NCI-H1436 treated with DMSO at 0.1 percent for 48 hours (cell line): ENCODE data around the gene CLTB.
"Not testable (repeated sequence)": the region's sequence is repeated elsewhere in the genome, so short reads cannot be mapped to it uniquely, and the experiment has no call there.

Source experiments
- DNase-seq: peaks from one replicate; lab custom pipeline; 2025; lab: John Stamatoyannopoulos, UW

The CLTB gene

DNA sequence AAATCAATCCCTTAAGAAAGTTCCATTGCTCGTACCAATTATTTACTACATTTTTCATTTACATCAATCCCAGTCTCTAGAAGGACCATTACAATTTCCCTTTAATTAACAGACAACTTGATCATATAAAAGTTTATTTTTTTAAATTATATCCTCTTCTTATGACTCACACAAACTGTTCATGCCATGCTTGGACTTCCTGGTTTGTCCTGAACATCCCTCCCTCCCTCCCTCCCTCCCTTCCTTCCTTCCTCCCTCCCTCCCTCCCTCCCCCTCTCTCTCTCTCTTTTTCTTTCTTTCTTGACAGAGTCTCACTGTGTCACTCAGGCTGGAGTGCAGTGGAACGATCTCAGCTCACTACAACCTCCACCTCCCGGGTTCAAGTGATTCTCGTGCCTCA is 11.6 kb upstream of the CLTB start:
- DNase-seq = no peak

DNA sequence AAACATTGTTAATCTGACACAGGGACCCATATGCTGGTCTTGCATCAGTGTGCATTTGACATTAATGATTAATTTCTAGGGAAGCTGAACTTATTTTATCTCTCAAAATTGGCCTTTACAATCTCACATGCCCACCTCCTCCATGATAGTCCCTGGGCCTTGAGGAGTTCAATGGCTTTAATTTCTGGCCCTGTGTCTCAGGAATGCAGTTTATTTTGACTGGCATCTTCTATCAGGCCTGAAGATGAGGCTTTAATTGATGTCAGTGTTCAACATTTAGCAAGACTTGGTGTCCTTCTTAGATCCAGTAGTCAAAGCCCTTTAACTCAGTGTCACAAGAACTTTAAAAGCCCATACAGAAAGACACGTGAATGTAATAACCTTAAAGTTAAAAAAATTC is 10.5 kb upstream of the CLTB start:
- no peak for DNase-seq

DNA sequence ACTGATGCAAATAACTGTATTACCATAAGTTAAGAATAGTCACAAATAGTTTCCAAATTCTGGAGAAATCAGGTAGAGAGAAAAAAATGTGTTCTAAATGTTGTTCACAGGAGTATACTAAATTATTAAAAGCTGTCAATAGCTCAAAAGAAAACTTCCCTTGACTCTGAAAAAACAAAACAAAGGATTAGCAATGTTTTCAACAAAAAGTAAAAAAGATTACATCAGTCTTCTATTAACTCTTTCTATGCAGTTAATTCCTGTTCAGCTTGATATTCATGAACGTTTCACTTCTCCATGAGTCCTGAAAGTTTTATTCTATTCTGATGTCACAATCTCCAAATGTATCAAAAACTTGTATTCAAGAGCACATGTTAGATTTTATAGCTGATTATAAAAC is 9.5 kb upstream of the CLTB start:
- DNase-seq = no peak

DNA sequence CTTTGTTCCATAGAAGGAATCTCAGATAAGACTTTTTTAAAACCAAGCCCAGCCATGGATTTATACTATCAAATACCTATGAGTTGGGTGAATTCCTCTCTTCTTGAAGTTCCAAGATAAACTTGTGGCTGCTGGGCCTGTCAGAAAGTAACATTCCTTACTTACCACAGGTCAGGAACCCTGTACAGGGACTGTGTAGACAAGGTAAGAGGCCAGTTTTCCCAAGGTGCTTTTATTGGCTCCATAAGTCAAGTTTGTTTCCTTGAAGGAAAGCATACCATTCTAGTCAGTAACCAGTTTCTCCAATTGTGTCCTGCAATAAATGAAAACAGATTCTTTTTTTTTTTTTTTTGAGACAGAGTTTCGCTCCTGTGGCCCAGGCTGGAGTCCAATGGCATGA is 8.8 kb upstream of the CLTB start:
- DNase-seq = no peak

DNA sequence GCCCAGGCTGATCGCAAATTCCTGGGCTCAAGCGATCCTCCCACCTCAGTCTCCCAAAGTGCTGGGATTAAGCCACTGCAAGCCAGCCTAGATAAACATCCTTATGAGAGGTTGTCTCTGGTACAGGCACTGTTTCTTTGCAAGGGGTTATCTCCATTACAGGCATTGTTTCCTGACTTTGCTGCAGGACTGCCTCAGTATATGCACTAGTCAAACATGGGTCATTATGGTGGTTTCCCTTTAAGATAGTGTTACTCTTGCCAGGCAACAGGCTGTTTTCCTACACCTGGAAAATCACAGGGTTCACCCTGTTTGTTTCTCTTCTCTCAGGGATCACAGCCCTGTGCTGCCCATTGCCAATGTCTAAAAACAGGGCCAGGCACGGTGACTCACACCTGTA is 7.8 kb upstream of the CLTB start:
- no peak for DNase-seq

DNA sequence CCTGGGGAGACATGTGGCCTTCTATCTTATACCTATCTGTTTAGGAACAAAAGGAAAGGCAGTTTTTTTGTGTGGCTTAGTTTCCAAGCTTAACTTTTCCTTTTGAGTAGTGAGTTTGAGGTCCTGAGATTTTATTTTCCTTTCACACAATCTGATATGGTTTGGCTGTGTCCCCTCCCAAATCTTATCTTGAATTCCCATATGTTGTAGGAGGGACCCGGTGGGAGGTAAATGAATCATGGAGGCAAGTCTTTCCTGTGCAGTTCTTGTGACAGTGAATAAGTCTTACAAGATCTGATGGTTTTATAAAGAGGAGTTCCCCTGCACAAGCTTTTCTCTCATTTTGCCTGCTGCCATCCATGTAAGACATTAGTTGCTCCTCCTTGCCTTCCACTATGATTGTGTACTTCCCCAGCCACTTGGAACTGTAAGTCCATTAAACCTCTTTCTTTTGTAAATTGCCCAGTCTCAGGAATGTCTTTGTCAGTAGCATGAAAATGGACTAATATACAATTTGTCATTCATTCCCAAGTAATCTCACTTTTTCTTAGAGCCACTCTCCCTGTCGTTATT is 4.7 kb upstream of the CLTB start:
- no peak for DNase-seq

DNA sequence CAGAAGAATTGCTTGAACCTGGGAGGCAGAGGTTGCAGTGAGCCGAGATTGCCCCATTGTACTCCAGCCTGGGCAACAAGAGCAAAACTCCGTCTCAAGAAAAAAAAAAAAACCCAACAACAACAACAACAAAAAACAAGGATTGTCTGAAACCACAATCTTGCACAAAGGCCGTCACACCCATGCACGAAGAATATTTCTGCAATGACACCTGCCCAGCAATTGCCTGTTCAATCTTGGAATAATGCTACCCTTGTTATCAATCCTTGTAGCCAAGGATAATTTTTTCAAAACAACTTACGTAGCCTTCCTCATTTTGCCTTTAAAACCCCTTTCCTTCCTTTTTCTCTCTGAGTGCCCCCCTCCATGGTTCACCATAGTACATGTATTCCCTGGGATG is 3.7 kb upstream of the CLTB start:
- DNase-seq = no peak

DNA sequence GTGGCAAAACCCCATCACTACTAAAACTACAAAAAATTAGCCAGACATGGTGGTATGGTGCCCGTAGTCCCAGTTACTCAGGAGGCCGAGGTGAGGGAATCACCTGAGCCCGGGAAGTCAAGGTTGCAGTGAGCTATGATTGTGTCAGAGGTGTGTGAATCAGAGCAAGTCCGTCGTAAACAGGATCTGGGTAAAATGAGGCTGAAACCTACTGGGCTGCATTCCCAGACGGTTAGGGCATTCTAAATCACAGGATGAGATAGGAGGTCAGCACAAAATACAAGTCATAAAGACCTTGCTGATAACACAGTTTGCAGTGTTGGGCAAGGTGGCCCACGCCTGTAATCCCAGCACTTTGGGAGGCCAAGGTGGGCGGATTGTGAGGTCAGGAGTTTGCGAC is 1.9 kb upstream of the CLTB start:
- no peak for DNase-seq

DNA sequence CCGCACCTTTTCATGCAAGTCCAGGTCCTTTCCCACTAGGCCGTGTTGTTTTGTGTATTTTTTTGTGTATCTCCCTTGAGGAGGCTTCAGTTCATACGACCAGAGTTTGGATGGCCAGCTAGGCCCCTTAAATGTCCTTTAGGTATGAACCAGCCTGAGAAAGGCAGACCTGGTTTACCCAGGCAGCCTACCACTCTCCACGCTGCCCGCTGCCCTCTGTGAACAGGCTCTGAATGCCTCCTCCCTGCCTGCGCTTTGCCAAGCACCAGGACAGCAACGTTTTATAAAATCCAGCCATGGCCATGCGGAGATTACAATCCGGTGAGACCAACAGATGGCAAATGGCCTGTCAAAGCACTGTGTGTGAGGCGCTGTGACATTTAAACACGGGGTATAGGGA is 626 bp upstream of the CLTB start:
- DNase-seq = no peak

DNA sequence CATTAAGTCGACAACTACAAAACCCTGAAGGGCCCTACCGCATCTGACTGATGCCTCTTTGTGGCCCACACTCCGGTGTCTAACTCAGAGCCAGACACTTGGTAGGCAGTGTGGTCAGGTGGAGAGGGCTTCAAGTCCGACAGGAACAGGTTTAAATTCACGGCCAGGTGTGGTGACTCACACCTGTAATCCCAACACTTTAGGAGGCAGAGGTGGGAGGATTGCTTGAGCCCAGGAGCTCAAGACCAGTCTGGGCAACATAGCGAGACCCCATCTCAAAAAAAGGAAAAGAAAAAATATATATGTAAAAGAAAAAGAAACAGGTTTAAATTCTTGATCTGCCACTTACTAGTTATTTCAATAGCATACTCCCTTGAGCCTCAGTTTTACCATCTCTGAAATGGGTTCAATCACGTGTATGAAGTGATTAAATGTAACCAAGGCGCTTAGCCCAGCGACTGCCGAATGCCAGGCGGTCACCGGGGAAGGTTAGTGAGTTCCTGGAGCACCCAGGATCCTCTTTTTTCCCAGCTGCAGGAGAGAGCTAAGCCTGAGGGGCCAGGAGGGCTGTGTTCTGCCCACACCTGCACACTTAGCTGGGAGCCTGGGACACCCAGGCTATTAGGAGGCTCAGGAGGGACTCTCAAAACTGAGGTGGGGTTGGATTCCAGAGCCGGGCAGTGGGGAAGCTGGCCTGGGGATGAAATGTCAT is 943 bp downstream of the CLTB start:
- no peak for DNase-seq

DNA sequence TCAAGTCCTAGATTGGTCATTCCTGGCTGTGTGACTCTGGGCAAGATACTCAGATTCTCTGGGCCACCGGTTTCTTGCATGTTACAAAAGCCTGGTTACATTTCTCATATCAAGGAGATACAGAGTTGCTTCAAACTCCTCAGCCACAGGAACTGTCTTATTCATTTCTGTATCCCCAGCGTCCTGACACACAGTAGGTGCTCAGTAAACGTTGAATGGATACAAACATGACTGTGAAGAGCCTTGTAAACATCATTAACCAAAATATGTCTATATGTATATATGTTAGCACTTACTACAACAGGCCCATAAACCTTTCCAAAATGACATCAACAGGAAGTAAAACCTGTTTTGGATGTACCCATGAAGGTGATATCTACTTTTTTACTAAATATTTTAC is 1.6 kb downstream of the CLTB start:
- DNase-seq = no peak

DNA sequence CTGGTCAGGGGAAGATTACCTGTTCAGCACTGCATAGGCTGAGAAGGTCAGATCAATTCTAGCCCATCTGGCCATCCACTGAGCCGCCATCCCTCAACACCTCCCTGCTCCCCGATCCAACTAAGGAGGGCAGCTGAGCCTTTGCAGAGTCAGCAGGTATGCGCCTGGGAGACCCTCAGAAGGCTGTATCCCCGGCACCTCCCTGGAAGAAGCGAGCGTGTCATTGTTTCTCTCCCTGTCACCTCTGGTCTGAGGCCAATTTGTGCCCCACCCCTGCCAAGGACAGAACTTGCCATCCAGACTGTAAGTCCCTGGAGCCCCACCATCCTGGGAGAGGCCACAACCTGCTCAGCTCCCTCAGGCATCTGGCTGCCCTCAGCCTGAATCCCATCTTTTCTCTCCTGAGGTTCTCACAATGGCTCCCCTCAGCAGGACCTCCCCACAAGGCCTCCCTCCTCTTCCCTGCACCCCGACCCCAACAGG is 2.6 kb downstream of the CLTB start:
- no peak for DNase-seq

DNA sequence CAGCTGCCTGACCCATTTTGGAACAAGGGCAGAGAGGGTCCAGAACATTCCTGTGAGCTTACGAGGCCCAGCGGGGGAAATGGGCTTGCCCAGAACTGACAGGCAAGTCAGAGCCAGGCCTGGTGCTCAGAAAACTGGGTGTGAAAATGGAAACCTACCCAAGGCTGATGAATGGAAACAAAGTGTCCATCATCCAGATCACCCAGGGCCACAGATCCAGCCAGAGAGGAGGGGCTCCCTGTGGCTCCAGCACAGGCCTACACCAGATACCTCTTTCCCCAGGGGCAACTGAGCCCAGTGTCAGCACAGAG is 3.1 kb downstream of the CLTB start:
- no peak for DNase-seq

DNA sequence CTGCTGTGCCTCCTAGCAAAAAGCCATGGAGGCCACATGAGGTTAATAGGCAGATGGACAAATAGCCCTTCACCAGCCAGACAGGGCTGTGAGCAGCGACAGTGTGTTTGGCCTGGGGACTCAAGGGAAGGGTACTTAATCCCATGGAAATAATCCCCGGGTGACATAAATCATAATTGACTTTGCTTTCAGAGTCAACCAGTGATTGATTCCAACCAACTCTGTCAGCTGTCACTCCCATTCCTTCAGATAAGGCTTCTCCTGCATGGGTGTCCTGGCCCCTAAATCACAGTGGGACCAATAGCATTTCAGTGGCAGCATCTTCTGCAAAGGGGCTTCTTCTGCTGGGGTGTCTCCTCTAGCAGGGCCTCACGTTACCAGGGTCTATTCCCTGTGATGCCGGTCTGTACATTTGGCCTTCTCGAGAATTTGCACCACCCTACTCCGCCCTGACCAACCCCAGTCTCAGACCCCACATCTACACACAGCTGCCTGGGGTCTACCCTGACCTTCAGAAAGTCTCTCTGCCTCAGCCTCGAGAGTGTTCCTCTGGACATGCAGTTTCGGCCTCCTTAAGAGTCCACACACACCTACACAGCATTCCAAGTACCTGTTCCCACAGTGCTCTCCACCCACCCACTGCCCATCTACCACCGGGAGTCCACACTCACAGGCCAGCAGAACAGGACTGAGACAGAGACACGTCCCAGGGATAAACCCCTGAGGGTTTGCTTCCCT is 3.7 kb downstream of the CLTB start:
- no peak for DNase-seq

DNA sequence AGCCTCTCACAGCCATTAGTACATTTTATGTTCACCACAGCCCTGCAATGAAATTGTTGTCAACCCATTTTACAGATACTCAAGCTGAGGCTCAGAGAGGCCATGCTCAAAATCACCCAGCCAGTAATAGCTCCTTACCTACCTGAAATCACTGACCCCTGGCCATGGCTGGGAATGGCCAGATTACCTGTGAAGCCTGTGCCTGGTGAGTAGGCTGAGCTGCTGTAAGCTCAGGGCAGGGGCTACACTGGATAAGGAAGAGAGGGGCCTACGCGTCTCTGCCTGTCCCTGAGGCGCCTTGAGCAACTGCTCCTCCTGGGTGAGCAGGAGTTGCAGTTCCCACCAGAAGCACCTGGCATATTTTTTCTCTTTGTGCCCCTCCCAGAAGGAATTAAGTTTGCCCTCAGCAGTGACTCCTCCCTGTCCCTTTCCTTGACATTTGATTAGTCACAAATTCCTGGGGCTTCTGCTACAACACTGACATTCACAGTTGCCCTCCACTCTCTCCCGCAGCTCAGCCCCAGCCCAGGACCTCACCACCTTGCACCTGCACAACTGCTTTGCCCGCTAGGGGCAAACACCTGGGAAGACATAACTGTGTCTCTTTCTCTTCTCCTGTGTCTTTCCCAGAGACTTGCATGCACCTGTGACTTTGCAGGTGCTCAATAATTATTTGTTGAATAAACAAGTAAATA is 5.7 kb downstream of the CLTB start:
- DNase-seq = no peak

DNA sequence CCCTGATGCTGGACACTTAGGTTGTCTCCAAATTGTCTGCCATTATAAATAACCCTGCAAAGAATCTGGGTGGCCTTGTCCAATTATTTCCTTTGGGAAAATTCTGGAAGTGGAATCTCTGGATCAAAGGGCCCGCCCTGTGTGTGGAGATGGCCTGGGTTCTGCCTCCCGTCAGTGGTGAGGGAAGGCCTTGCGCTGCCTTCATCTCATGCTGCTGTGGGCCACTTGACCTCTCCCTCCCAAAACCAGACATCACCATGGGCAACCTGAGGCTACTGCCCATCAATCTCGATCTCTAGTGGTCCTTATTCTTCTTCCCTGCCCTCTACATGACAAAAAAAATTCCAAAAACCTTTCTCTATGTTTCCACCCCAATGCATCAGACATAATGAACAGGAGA is 6.6 kb downstream of the CLTB start:
- DNase-seq = no peak

DNA sequence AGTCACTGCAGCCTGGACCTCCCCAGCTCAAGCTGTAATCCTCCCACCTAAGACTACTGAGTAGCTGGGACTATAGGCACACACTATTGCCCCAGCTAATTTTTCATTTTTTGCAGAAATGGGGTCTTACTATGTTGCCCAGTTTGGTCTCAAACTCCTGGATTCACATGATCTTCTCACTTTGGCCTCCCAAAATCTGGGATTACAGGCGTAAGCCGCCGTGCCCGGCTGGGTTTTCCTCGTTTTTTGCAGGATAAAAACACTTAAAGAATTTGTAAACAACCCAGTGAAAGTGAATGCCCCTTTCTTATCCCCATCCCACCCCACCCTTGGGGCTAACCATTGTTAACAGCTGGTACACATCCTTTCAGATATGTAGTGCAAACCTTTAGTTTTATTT is 7.7 kb downstream of the CLTB start:
- DNase-seq = no peak

DNA sequence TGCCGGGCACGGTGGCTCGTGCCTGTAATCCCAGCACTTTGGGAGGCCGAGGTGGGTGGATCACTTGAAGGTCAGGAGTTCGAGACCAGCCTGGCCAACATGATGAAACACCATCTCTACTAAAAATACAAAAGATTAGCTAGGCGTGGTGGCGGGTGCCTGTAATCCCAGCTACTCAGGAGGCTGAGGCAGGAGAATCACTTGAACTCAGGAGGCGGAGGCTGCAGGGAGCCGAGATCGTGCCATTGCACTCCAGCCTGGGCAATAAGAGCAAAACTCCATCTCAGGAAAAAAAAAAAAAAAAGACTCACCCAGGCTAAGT is 8.1 kb downstream of the CLTB start:
- not testable (repeated sequence) for DNase-seq

DNA sequence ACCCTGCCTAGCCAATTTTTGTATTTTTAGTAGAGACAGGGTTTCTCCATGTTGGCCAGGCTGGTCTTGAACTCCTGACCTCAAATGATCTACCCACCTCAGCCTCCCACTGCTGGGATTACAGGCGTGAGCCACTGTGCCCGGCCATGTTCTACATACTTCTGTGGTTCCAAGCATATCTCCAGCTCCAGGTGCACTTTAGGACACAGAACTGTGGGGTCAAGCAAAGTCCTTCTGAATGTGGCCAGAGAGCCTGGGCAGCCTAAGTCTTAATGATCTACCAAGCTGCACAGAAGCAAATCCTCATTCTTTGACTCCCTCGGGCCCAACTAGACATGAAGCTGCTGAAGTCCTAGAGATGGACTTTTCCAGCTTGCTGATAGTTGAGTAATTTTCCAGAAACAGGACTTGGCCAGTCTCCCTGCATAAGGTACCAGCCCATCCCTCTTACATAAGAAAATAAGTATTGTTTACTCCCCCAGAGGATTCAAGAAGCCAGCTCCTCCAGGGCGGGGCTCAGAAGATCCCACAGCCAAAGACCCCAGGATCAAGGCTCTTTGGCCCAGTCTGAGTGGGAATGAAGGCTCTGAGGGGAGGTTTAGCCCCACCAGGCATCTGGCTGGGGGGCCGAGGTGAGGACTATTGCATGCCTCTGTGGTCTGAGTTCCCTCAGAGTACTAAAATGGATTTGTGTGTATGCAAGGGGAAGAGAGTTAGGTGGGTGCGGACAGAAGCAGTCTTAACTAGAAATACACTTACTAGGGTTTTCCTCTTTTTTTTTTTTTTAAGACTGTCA is 8.7 kb downstream of the CLTB start:
- no peak for DNase-seq

DNA sequence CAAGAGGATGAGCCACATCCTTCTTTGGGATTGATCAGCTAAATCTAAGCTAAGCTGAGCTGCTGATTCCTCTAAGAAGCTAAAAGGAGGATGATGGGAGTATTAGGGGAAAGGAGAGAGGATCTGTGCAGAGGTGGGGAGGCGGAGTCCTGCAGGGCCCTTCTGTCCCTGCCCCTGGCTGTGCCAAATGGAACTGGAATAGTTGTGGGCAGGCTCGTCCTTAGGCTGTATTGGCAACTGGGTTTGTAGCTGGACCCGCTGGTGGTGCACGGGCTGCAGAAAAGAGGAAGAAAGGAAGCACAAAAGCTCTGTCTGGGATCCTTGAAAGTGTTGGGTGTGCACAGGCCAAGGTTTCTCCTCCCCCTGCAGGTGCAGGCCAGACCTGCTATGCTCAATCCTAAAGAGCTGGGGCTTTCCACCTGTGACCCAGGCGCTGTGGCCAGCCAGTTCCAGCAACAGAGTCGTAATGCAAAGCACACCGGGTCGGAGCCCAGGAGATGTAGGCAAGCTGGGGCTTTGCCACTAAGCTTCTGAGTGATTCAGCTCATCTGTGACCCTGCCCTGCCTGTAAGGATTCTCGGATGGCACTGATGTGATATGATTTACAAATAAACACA is 9.8 kb downstream of the CLTB start:
- DNase-seq = no peak

DNA sequence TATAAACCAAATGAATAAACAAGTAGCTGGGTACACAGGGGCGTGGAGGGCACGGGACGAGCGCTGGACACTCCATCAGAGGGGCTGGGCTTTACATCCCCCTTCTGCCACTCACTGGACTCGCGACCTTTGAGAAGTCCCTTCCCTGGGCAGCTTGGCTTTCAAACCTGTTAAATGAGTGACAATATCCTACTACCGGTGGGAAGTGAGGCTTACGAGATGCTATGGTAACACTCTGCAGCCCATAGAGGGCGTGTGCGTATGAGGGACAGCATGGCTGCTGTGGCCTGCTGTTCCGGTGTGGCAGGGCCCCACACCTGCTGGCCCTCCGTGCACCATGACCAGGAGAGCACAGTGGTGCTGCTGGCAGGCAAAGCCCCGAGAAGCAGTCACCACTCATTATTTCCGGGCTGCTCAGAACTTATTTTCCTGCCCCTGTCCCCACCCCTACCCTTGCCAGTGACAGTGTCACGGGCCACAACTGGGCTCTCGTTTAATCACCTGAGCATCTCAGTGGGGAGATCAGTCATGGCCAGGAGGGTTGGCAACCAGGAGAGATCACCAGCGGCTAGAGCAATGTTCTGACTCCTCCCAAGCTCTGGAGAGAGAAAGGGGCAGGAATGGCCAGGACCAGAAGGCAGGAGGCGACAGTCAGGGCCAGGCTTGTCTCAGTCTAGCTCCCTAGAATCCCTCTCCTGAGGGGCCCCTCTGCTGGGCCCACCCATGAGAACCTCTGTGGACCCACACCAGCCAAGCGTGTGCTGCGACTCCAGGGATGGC is 10.5 kb downstream of the CLTB start:
- no peak for DNase-seq
